B cell (primary cell): ENCODE results near the gene CNOT6. TPM values are rescaled to one million over a fixed set of nuclear protein-coding genes. Genes with fewer than 3 reads are reported as not detected.

Source experiments
- ATAC-seq: fragments of 200-7000 bp; cut with Tn5 transposase; one replicate; pipeline ENCODE4 v1.10.0; 2021; ENCODE audit warnings: low read depth, mild to moderate bottlenecking, moderate number of reproducible peaks, moderate library complexity
- CTCF ChIA-PET: fragments of 350-600 bp; sonication (Branson Sonifier 250); formaldehyde crosslinking; loops from one replicate; lab custom pipeline; 2021; ENCODE audit warnings: antibody characterized with exemption, inconsistent platforms; lab: Charles Lee
- POLR2A ChIA-PET: fragments of 350-600 bp; sonication (Branson Sonifier 250); formaldehyde crosslinking; loops from one replicate; lab custom pipeline; 2021; ENCODE audit warnings: antibody characterized with exemption; lab: Charles Lee
- DNase-seq: peaks from one replicate; pipeline ENCODE4 v3.0.0; 2013
- H2AFZ ChIP-seq: 2 replicates; pipeline ENCODE4 v1.6.1; 2012; ENCODE audit warnings: mild to moderate bottlenecking, low read depth, low read length; ENCODE audit not compliant: insufficient read depth, poor library complexity, severe bottlenecking
- H3K27ac ChIP-seq, 2 donors: 1 replicate in 1 of 2; 2 replicates in 1 of 2; pipeline ENCODE4 v1.5.1; 2012 to 2013; ENCODE audit warnings: low read length in 2 of 2, mild to moderate bottlenecking in 2 of 2, moderate library complexity in 1 of 2
- H3K27me3 ChIP-seq, 4 experiments: fragments of 200-600 bp in 1 of 4; sonication (generic) in 1 of 4; replicated peaks in 1 of 4; 1 replicate in 2 of 4; 2 replicates in 2 of 4; pipeline versions ENCODE4 v1.6.1 to v1.7.0; 2013 to 2016; ENCODE audit warnings: low read length in 3 of 4, mild to moderate bottlenecking in 2 of 4, mixed read lengths in 1 of 4, moderate library complexity in 1 of 4; ENCODE audit not compliant: insufficient read depth in 4 of 4, control insufficient read depth in 3 of 4; ENCODE audit errors: control extremely low read depth in 1 of 4
- H3K36me3 ChIP-seq, 2 experiments: replicated peaks in 1 of 2; 1 replicate in 1 of 2; 2 replicates in 1 of 2; pipeline versions ENCODE4 v1.6.1 to v1.7.1; 2013; ENCODE audit warnings: low read length in 1 of 2; ENCODE audit not compliant: insufficient read depth in 2 of 2, control insufficient read depth in 1 of 2; ENCODE audit errors: control extremely low read depth in 1 of 2, extremely low read depth in 1 of 2
- H3K4me1 ChIP-seq, 2 donors: fragments of 200-600 bp in 1 of 2; sonication (generic) in 1 of 2; 1 replicate in 1 of 2; 2 replicates in 1 of 2; pipeline versions ENCODE4 v1.5.1 to v1.6.1; 2013 to 2017; ENCODE audit warnings: low read length in 2 of 2; ENCODE audit not compliant: control insufficient read depth in 2 of 2, insufficient read depth in 2 of 2
- H3K4me2 ChIP-seq: replicated peaks from 2 replicates; pipeline ENCODE3; 2012; ENCODE audit warnings: mild to moderate bottlenecking, low read depth, low read length; ENCODE audit not compliant: poor library complexity, severe bottlenecking
- H3K4me3 ChIP-seq, 5 experiments: fragments of 200-600 bp in 1 of 5; sonication (generic) in 1 of 5; 1 replicate in 3 of 5; 2 replicates in 2 of 5; pipeline versions ENCODE4 v1.5.1 to v1.7.0; 2011 to 2016; ENCODE audit warnings: low read length in 4 of 5, mild to moderate bottlenecking in 4 of 5, low read depth in 2 of 5, control low read depth in 1 of 5, moderate library complexity in 1 of 5; ENCODE audit not compliant: insufficient read depth in 1 of 5; ENCODE audit errors: control extremely low read depth in 1 of 5, extremely low read depth in 1 of 5
- H3K79me2 ChIP-seq: fragments of 200-600 bp; sonication (generic); one replicate; pipeline ENCODE4 v1.6.0; 2016; ENCODE audit warnings: low read length; ENCODE audit not compliant: control insufficient read depth, insufficient read depth
- H3K9ac ChIP-seq: fragments of 200-600 bp; sonication (generic); 2 replicates; pipeline ENCODE4 v1.6.1; 2017; ENCODE audit warnings: mild to moderate bottlenecking, low read length, moderate library complexity
- H3K9me3 ChIP-seq, 3 donors: one replicate each; pipeline versions ENCODE4 v1.6.1 to v1.7.1; 2013; ENCODE audit warnings: low read length in 2 of 3; ENCODE audit not compliant: control insufficient read depth in 2 of 3, insufficient read depth in 1 of 3; ENCODE audit errors: control extremely low read depth in 1 of 3
- H4K20me1 ChIP-seq: 2 replicates; pipeline ENCODE4 v1.6.0; 2012; ENCODE audit warnings: mild to moderate bottlenecking, low read length; ENCODE audit not compliant: insufficient read depth, control insufficient read depth, poor library complexity, severe bottlenecking
- H3K27ac Mint-ChIP-seq: one replicate; pipeline ENCODE4 v1.8.0; 2021; ENCODE audit warnings: mixed read lengths
- H3K27me3 Mint-ChIP-seq: one replicate; pipeline ENCODE4 v1.8.0; 2021; ENCODE audit warnings: mixed read lengths
- H3K4me1 Mint-ChIP-seq: one replicate; pipeline ENCODE4 v1.8.0; 2021; ENCODE audit warnings: mixed read lengths
- H3K4me3 Mint-ChIP-seq: one replicate; pipeline ENCODE4 v1.8.0; 2021; ENCODE audit warnings: mixed read lengths
- H3K9me3 Mint-ChIP-seq: one replicate; pipeline ENCODE4 v1.8.0; 2022; ENCODE audit warnings: mixed read lengths; ENCODE audit not compliant: insufficient read depth
- EZH2 ChIP-seq: IDR thresholded peaks from 2 replicates; pipeline ENCODE4 v1.6.1; 2012; ENCODE audit warnings: borderline replicate concordance, low read depth, mild to moderate bottlenecking, moderate library complexity, low read length; ENCODE audit not compliant: insufficient read depth, poor library complexity, severe bottlenecking
- WGBS: methylation state at CpG from one replicate; pipeline ENCODE4 v1.1.5; 2013; ENCODE audit warnings: missing lambda C conversion rate; ENCODE audit not compliant: insufficient coverage; 5-methylcytosine and 5-hydroxymethylcytosine counted together
- intact Hi-C: fragments of 100-400 bp; cut with micrococcal nuclease; formaldehyde crosslinking; loops from one replicate; pipeline ENCODE4 v1.10.0; 2022
- polyA plus RNA-seq: library from polyadenylated mRNA; depleted of rRNA; stranded (reverse); fragments of >200 nt; gene quantifications from 2 replicates; pipeline ENCODE4 v1.2.3, GENCODE V29; 2012
- total RNA-seq, 2 donors: library from RNA; stranded (reverse); fragments of 120-200 nt in 1 of 2; gene quantifications; 1 replicate in 1 of 2; 2 replicates in 1 of 2; pipeline versions ENCODE4 v1.2.3 to v1.2.4, GENCODE V29; 2013 to 2022
- TF ChIP-seq, protein P1 (sequence below): fragments of 200-600 bp; IDR thresholded peaks from one replicate; pipeline ENCODE4 v1.8.0; 2022; ENCODE audit warnings: antibody characterized with exemption, mild to moderate bottlenecking

CNOT6 gene
- total and polyA plus RNA-seq, 2 donors (not counting 1 experiment from before 2014, with no cell fraction given), result 4.3 to 31.1 TPM

DNA sequence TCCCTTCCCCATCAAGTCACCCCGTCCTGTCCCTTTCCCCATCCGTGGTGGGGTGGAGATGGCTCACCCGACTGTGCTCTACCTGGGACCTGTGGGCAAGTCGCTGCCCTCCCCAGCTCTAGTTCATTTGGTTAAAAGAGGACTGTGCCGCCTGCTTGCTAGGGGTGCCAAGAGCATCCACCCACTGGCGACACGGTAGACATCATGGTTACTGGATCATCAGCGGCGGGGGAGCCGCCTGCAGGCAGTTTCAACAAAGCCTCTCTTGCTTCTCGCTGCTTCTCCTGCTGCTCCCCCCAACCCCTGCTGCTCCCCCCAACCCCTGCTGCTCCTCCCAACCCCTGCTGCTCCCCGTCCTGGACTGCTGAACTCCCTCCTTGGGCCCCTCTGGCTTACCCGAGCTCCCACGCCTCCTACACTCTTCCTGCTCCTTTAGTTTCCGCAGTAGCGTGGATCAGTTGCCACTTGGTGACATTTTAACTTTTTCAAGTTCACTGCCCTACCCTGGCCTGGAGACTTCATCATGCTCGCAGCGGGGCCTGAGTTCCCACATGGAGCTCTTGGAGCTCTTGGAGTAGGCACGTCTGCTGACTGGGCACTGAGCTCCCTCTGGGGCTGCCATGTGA lies 119.1 kb downstream of the CNOT6 start:
- H3K27me3 Mint-ChIP-seq, result no peaks in the 10 kb centered on the region

DNA sequence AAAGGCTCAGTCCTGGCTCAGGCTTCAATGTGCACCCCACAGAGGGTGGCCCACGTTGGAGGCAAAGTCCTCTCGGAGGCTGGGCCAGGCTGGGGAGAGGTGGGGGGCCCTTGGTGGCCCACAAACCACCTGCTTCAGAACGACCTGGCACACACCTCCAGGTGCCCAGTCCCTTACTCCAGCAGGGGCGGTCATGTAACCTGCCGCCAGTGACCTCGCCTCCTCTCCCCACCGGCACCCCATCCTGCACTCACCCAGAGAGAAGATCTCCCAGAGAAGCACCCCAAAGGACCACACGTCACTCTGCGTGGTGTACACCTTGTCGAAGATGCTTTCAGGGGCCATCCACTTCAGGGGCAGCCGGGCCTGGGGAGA lies 119.6 kb downstream of the CNOT6 start:
- intact Hi-C loops, result no loop called here
- no peak for ATAC-seq
- Mint-ChIP-seq H3K27ac (no peak overlapping the region), H3K4me1 (no peaks in the 10 kb centered on the region), H3K4me3 (no peak overlapping the region), H3K27me3 (no peaks in the 10 kb centered on the region), H3K9me3 (no peaks in the 10 kb centered on the region)
- Histone ChIP-seq H3K4me3 (no peak overlapping the region), H3K9ac (no peak overlapping the region), H4K20me1 (no peaks in the 10 kb centered on the region), H3K27me3 (peaks cover 0 to 3% (median 0%) of the 10 kb centered on the region in 4 experiments), H3K4me2 (no peak overlapping the region), H2AFZ (no peak overlapping the region), H3K9me3 (no peaks in the 10 kb centered on the region), H3K79me2 (no peaks in the 10 kb centered on the region), H3K36me3 (no peaks in the 10 kb centered on the region), H3K27ac (no peak overlapping the region), H3K4me1 (no peaks in the 10 kb centered on the region)
- DNase-seq, result no peak
- WGBS, result 90% methylated on average over 11 of the region's 11 CpGs
- POLR2A ChIA-PET, result no interaction called here
- TF ChIP-seq, protein P1, sequence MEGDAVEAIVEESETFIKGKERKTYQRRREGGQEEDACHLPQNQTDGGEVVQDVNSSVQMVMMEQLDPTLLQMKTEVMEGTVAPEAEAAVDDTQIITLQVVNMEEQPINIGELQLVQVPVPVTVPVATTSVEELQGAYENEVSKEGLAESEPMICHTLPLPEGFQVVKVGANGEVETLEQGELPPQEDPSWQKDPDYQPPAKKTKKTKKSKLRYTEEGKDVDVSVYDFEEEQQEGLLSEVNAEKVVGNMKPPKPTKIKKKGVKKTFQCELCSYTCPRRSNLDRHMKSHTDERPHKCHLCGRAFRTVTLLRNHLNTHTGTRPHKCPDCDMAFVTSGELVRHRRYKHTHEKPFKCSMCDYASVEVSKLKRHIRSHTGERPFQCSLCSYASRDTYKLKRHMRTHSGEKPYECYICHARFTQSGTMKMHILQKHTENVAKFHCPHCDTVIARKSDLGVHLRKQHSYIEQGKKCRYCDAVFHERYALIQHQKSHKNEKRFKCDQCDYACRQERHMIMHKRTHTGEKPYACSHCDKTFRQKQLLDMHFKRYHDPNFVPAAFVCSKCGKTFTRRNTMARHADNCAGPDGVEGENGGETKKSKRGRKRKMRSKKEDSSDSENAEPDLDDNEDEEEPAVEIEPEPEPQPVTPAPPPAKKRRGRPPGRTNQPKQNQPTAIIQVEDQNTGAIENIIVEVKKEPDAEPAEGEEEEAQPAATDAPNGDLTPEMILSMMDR, result no peak
- no peak for TF ChIP-seq EZH2
- CTCF ChIA-PET, result no interaction called here

More for the DNA sequence above, 119.1 kb downstream of the CNOT6 start:
- ATAC-seq (no peak), DNase-seq (no peak)
- no peaks in the 10 kb centered on the region for H4K20me1 ChIP-seq
- CTCF ChIA-PET, result no interaction called here
- H3K9me3 ChIP-seq, result no peaks in the 10 kb centered on the region
- H3K9ac ChIP-seq, result no peak overlapping the region
- POLR2A ChIA-PET, result no interaction called here
- no peaks in the 10 kb centered on the region for H3K36me3 ChIP-seq
- H3K4me3 ChIP-seq, result no peak overlapping the region
- H3K79me2 ChIP-seq, result no peaks in the 10 kb centered on the region
- H2AFZ ChIP-seq, result no peak overlapping the region
- intact Hi-C loops, result no loop called here
- 86% methylated on average over 18 of the region's 19 CpGs for WGBS
- no peak overlapping the region for H3K27ac ChIP-seq
- TF ChIP-seq EZH2, result no peak
- TF ChIP-seq, protein P1, result no peak
- H3K27me3 ChIP-seq, result peaks cover 0 to 3% (median 0%) of the 10 kb centered on the region in 4 experiments
- H3K4me1 Mint-ChIP-seq, result no peaks in the 10 kb centered on the region
- H3K4me3 Mint-ChIP-seq, result no peak overlapping the region
- H3K27ac Mint-ChIP-seq, result no peak overlapping the region
- H3K4me2 ChIP-seq, result no peak overlapping the region
- H3K4me1 ChIP-seq, result no peaks in the 10 kb centered on the region
- no peaks in the 10 kb centered on the region for H3K9me3 Mint-ChIP-seq
